Measurements from ENCODE around the gene CRYGN.

Gene CRYGN

GRCh38 chr7:151425670-151426440, 14.1 kb downstream of the CRYGN start:
- no peak for DNase-seq

- DNase-seq, result no peak
These were observed 15.1 kb downstream of the CRYGN start for GRCh38 chr7:151424799-151425198.

GRCh38 chr7:151423936-151424335, 16.0 kb downstream of the CRYGN start:
- no peak for DNase-seq

GRCh38 chr7:151423226-151423625, 16.7 kb downstream of the CRYGN start:
- DNase-seq, result no peak

GRCh38 chr7:151422212-151422611, 17.7 kb downstream of the CRYGN start:
- DNase-seq, result no peak

GRCh38 chr7:151420144-151420543, 19.8 kb downstream of the CRYGN start:
- DNase-seq, result no peak

GRCh38 chr7:151416941-151417315, 23.0 kb downstream of the CRYGN start:
- DNase-seq, result no peak

GRCh38 chr7:151416112-151416940, 23.6 kb downstream of the CRYGN start:
- DNase-seq, result no peak

GRCh38 chr7:151415375-151416105, 24.4 kb downstream of the CRYGN start:
- DNase-seq, result no peak

GRCh38 chr7:151413241-151413640, 26.7 kb downstream of the CRYGN start:
- no peak for DNase-seq

GRCh38 chr7:151412318-151412717, 27.6 kb downstream of the CRYGN start:
- no peak for DNase-seq

GRCh38 chr7:151411551-151411950, 28.4 kb downstream of the CRYGN start:
- DNase-seq, result no peak

- no peak for DNase-seq
These were observed 29.2 kb downstream of the CRYGN start for GRCh38 chr7:151410405-151411390.

GRCh38 chr7:151409667-151410404, 30.1 kb downstream of the CRYGN start, which contains the start of gene WDR86:
Gene WDR86, minus strand, starts transcription at chr7:151410038. Its CDS starts 449 bp downstream, at chr7:151409589.
- no peak for DNase-seq

- DNase-seq, result no peak
These were observed 30.9 kb downstream of the CRYGN start for GRCh38 chr7:151408839-151409666.

- no peak for DNase-seq
These were observed 31.5 kb downstream of the CRYGN start for GRCh38 chr7:151408498-151408838.

- no peak for DNase-seq
These were observed 32.9 kb downstream of the CRYGN start for GRCh38 chr7:151406886-151407583.

GRCh38 chr7:151406051-151406875, 33.7 kb downstream of the CRYGN start:
- no peak for DNase-seq

GRCh38 chr7:151405588-151405987, 34.4 kb downstream of the CRYGN start:
- no peak for DNase-seq

Data from NCI-H2171 (cell line).